ENCODE measurements around the gene KMT2D.

The KMT2D gene

GRCh38 chr12:49052451-49053208 lies 8.0 kb downstream of the KMT2D start:
- H3K27me3 ChIP-seq (replicated peaks; ENCODE audit: control insufficient read depth, insufficient read depth, low read length, poor library complexity, severe bottlenecking) = no peaks in the 10 kb centered on the region
- H3K4me1 ChIP-seq (ENCODE audit: control insufficient read depth, insufficient read depth, low read length, poor library complexity, severe bottlenecking) = peaks cover 30% of the 10 kb centered on the region
- H3K4me3 ChIP-seq (ENCODE audit: insufficient read depth, low read depth, low read length, poor library complexity, severe bottlenecking) = no peak overlapping the region
- no peak overlapping the region for H3K27ac ChIP-seq (ENCODE audit: insufficient read depth, low read length, poor library complexity, severe bottlenecking)
- DNase-seq = no peak
- no peaks in the 10 kb centered on the region for H3K9me3 ChIP-seq (ENCODE audit: control insufficient read depth, low read length)
- H3K36me3 ChIP-seq (ENCODE audit: control insufficient read depth, insufficient read depth, low read length) = peaks cover 74% of the 10 kb centered on the region

GRCh38 chr12:49051777-49052438 lies 8.7 kb downstream of the KMT2D start:
- no peaks in the 10 kb centered on the region for H3K9me3 ChIP-seq (ENCODE audit: control insufficient read depth, low read length)
- no peaks in the 10 kb centered on the region for H3K27me3 ChIP-seq (replicated peaks; ENCODE audit: control insufficient read depth, insufficient read depth, low read length, poor library complexity, severe bottlenecking)
- peaks cover 23% of the 10 kb centered on the region for H3K4me1 ChIP-seq (ENCODE audit: control insufficient read depth, insufficient read depth, low read length, poor library complexity, severe bottlenecking)
- H3K36me3 ChIP-seq (ENCODE audit: control insufficient read depth, insufficient read depth, low read length) = peaks cover 80% of the 10 kb centered on the region
- H3K4me3 ChIP-seq (ENCODE audit: insufficient read depth, low read depth, low read length, poor library complexity, severe bottlenecking) = no peak overlapping the region
- no peak for DNase-seq
- no peak overlapping the region for H3K27ac ChIP-seq (ENCODE audit: insufficient read depth, low read length, poor library complexity, severe bottlenecking)

DNA sequence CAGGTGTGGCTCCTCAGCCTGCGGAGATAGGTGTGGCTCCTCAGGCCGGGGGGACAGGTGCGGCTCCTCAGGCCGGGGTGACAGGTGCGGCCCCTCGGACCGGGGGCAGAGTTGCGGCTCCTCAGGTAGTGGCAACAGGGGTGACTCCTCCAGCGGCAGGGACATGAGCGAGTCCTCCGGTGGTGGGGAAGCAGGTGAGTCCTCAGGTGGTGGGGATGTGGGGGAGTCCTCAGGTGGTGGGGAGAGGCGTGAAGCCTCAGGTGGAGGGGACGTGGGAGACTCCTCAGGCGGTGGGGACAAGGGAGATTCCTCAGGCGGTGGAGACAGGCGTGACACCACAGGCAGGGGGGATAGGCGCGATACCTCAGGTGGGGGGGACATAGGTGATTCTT lies 9.2 kb downstream of the KMT2D start:
- H3K27ac ChIP-seq (ENCODE audit: insufficient read depth, low read length, poor library complexity, severe bottlenecking) = no peak overlapping the region
- H3K9me3 ChIP-seq (ENCODE audit: control insufficient read depth, low read length) = no peaks in the 10 kb centered on the region
- no peak for DNase-seq
- no peak overlapping the region for H3K4me3 ChIP-seq (ENCODE audit: insufficient read depth, low read depth, low read length, poor library complexity, severe bottlenecking)
- no peaks in the 10 kb centered on the region for H3K27me3 ChIP-seq (replicated peaks; ENCODE audit: control insufficient read depth, insufficient read depth, low read length, poor library complexity, severe bottlenecking)
- H3K4me1 ChIP-seq (ENCODE audit: control insufficient read depth, insufficient read depth, low read length, poor library complexity, severe bottlenecking) = peaks cover 18% of the 10 kb centered on the region
- H3K36me3 ChIP-seq (ENCODE audit: control insufficient read depth, insufficient read depth, low read length) = peaks cover 85% of the 10 kb centered on the region

DNA sequence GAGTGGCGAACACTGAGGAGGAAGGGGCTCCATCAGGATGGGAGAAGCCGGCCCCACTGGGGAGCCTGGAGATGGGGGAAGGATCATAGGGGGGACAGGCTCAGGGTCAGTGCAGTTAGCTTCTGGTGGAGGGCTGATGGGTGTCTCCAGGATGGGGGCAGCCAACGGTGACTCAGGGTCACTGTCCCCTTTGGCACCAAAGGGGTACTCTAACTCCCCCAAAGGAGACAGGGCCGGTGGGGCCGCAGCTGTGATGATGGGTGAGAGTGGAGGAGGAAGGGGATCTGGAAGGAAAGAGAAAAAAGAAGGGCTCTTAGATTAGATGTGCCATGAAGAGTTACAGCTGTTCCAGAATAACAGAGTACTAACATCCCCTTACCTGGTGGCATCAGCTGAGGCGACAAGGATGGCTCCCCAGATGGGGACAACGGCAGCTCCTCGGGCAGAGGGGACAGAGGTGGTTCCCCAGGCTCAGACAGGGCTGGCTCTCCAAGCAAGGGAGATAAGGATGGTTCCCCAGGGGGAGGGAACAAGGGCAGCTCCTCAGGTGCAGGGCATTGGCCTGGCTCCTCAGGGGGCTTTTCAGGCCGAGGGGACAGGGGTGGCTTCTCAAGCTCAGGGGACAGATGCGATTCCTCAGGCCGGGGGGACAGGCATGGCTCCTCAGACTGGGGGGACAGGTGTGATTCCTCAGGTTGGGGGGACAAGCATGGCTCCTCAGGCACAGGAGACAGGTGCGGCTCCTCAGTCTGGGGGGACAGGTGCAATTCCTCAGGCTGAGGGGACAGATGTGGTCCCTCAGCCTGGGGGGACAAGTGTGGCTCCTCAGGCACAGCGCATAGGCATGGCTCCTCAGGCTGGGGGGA lies 9.9 kb downstream of the KMT2D start:
- no peaks in the 10 kb centered on the region for H3K9me3 ChIP-seq (ENCODE audit: control insufficient read depth, low read length)
- no peak overlapping the region for H3K4me3 ChIP-seq (ENCODE audit: insufficient read depth, low read depth, low read length, poor library complexity, severe bottlenecking)
- no peak for DNase-seq
- no peaks in the 10 kb centered on the region for H3K27me3 ChIP-seq (replicated peaks; ENCODE audit: control insufficient read depth, insufficient read depth, low read length, poor library complexity, severe bottlenecking)
- peaks cover 92% of the 10 kb centered on the region for H3K36me3 ChIP-seq (ENCODE audit: control insufficient read depth, insufficient read depth, low read length)
- peaks cover 11% of the 10 kb centered on the region for H3K4me1 ChIP-seq (ENCODE audit: control insufficient read depth, insufficient read depth, low read length, poor library complexity, severe bottlenecking)
- H3K27ac ChIP-seq (ENCODE audit: insufficient read depth, low read length, poor library complexity, severe bottlenecking) = no peak overlapping the region

GRCh38 chr12:49049566-49050224 lies 10.9 kb downstream of the KMT2D start:
- H3K4me3 ChIP-seq (ENCODE audit: insufficient read depth, low read depth, low read length, poor library complexity, severe bottlenecking) = no peak overlapping the region
- H3K4me1 ChIP-seq (ENCODE audit: control insufficient read depth, insufficient read depth, low read length, poor library complexity, severe bottlenecking) = peaks cover 1% of the 10 kb centered on the region
- no peaks in the 10 kb centered on the region for H3K9me3 ChIP-seq (ENCODE audit: control insufficient read depth, low read length)
- H3K27me3 ChIP-seq (replicated peaks; ENCODE audit: control insufficient read depth, insufficient read depth, low read length, poor library complexity, severe bottlenecking) = no peaks in the 10 kb centered on the region
- no peak overlapping the region for H3K27ac ChIP-seq (ENCODE audit: insufficient read depth, low read length, poor library complexity, severe bottlenecking)
- DNase-seq = no peak
- H3K36me3 ChIP-seq (ENCODE audit: control insufficient read depth, insufficient read depth, low read length) = peaks cover 98% of the 10 kb centered on the region

GRCh38 chr12:49048953-49049352 lies 11.6 kb downstream of the KMT2D start:
- Histone ChIP-seq H3K4me3 (ENCODE audit: insufficient read depth, low read depth, low read length, poor library complexity, severe bottlenecking) (no peak overlapping the region), H3K9me3 (ENCODE audit: control insufficient read depth, low read length) (no peaks in the 10 kb centered on the region), H3K36me3 (ENCODE audit: control insufficient read depth, insufficient read depth, low read length) (peaks cover 98% of the 10 kb centered on the region), H3K27ac (ENCODE audit: insufficient read depth, low read length, poor library complexity, severe bottlenecking) (no peak overlapping the region), H3K4me1 (ENCODE audit: control insufficient read depth, insufficient read depth, low read length, poor library complexity, severe bottlenecking) (peaks cover 2% of the 10 kb centered on the region), H3K27me3 (replicated peaks; ENCODE audit: control insufficient read depth, insufficient read depth, low read length, poor library complexity, severe bottlenecking) (no peaks in the 10 kb centered on the region)
- DNase-seq = no peak

DNA sequence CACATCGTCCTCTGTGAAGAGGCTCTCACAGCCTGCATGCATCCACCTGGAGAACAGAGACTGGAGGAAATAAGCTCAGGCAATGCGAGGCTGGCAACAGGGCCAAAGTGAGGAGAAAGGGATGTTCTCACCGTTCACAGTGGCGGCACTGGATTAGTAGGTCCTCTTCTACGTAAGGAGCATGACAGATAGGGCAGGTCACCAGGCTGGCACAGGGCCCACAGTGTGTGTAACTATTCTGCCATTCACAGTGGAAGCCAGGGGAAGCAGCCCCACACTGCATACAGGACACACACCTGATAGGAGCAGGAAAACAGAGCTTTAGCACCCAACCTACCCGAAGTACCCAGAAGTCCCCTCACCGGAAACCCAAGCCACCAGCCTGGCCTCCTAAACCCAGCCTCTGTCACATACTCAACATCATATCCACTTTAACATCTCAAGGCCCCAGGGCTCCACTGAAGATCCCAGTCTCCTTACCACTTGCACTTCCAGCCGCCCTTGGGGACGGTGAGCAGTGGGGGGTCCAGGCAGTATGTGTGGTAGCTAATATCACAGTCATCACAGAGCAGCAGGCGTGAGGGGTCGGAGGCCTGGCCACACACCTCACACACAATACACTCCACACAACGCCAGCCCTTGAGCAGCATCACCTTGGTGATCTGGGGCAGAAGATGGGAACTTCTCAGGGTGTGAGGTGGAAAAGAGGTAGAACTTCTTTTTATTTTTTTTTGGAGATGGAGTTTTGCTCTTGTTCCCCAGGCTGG lies 14.3 kb downstream of the KMT2D start:
- Histone ChIP-seq H3K27me3 (replicated peaks; ENCODE audit: control insufficient read depth, insufficient read depth, low read length, poor library complexity, severe bottlenecking) (no peaks in the 10 kb centered on the region), H3K4me3 (ENCODE audit: insufficient read depth, low read depth, low read length, poor library complexity, severe bottlenecking) (no peak overlapping the region), H3K4me1 (ENCODE audit: control insufficient read depth, insufficient read depth, low read length, poor library complexity, severe bottlenecking) (peaks cover 4% of the 10 kb centered on the region), H3K9me3 (ENCODE audit: control insufficient read depth, low read length) (no peaks in the 10 kb centered on the region), H3K27ac (ENCODE audit: insufficient read depth, low read length, poor library complexity, severe bottlenecking) (no peak overlapping the region), H3K36me3 (ENCODE audit: control insufficient read depth, insufficient read depth, low read length) (peaks cover 98% of the 10 kb centered on the region)
- DNase-seq = no peak

GRCh38 chr12:49044660-49045059 lies 15.9 kb downstream of the KMT2D start:
- peaks cover 98% of the 10 kb centered on the region for H3K36me3 ChIP-seq (ENCODE audit: control insufficient read depth, insufficient read depth, low read length)
- H3K27ac ChIP-seq (ENCODE audit: insufficient read depth, low read length, poor library complexity, severe bottlenecking) = no peak overlapping the region
- H3K4me3 ChIP-seq (ENCODE audit: insufficient read depth, low read depth, low read length, poor library complexity, severe bottlenecking) = no peak overlapping the region
- no peak for DNase-seq
- peaks cover 4% of the 10 kb centered on the region for H3K4me1 ChIP-seq (ENCODE audit: control insufficient read depth, insufficient read depth, low read length, poor library complexity, severe bottlenecking)
- no peaks in the 10 kb centered on the region for H3K27me3 ChIP-seq (replicated peaks; ENCODE audit: control insufficient read depth, insufficient read depth, low read length, poor library complexity, severe bottlenecking)
- H3K9me3 ChIP-seq (ENCODE audit: control insufficient read depth, low read length) = no peaks in the 10 kb centered on the region

DNA sequence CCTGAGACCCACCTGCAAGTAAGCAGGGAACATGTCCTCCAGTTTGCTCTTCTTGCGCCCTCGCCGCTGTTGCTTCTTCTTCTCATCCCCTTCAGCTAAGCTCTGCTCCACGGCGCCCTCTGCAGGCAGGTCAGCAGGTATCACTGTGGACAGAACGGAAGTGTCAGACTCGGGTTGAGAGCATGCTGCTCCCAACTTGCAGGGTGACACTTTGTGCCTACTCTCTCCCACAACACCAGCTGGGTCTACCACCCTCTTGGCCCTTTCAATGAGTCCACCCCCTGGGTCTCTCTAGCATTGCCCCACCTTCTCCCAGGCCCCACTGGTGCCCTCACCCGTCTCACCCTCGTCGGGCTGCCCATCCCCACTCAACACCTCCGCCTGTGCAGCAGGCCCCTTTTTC lies 16.7 kb downstream of the KMT2D start:
- Histone ChIP-seq H3K27ac (ENCODE audit: insufficient read depth, low read length, poor library complexity, severe bottlenecking) (no peak overlapping the region), H3K4me1 (ENCODE audit: control insufficient read depth, insufficient read depth, low read length, poor library complexity, severe bottlenecking) (peaks cover 4% of the 10 kb centered on the region), H3K27me3 (replicated peaks; ENCODE audit: control insufficient read depth, insufficient read depth, low read length, poor library complexity, severe bottlenecking) (no peaks in the 10 kb centered on the region), H3K36me3 (ENCODE audit: control insufficient read depth, insufficient read depth, low read length) (peaks cover 98% of the 10 kb centered on the region), H3K9me3 (ENCODE audit: control insufficient read depth, low read length) (no peaks in the 10 kb centered on the region), H3K4me3 (ENCODE audit: insufficient read depth, low read depth, low read length, poor library complexity, severe bottlenecking) (no peak overlapping the region)
- DNase-seq = peak; percentile 54 to 68 (median 68)
